ENCODE results near the gene LMNA. TPM values are rescaled to one million over a fixed set of nuclear protein-coding genes. Genes with fewer than 3 reads are reported as not detected.
"Not testable (repeated sequence)": the region's sequence is repeated elsewhere in the genome, so short reads cannot be mapped to it uniquely, and the experiment has no call there.

The LMNA gene
- polyA plus RNA-seq, 3 donors, result 71.7 to 83.8 (median 82.5) TPM

- DNase-seq (ENCODE audit: low read depth in 3 of 3, low spot score in 2 of 3), result no peak
Measured at GRCh38 chr1:156103521-156103947, 11.0 kb upstream of the LMNA start.

- DNase-seq (ENCODE audit: low read depth in 3 of 3, low spot score in 2 of 3), result no peak
Measured at GRCh38 chr1:156104065-156104810, 10.3 kb upstream of the LMNA start.

GRCh38 chr1:156104861-156105832 is 9.4 kb upstream of the LMNA start:
- DNase-seq (ENCODE audit: low read depth in 3 of 3, low spot score in 2 of 3), result no peak

- no peak for DNase-seq (ENCODE audit: low read depth in 3 of 3, low spot score in 2 of 3)
Measured at GRCh38 chr1:156106624-156107488, 7.7 kb upstream of the LMNA start.

GRCh38 chr1:156108057-156108456 is 6.5 kb upstream of the LMNA start:
- no peak for DNase-seq (ENCODE audit: low read depth in 3 of 3, low spot score in 2 of 3)

- DNase-seq (ENCODE audit: low read depth in 3 of 3, low spot score in 2 of 3), result no peak
Measured at GRCh38 chr1:156108664-156109241, 5.8 kb upstream of the LMNA start.

GRCh38 chr1:156110252-156110651 is 4.3 kb upstream of the LMNA start:
- no peak for DNase-seq (ENCODE audit: low read depth in 3 of 3, low spot score in 2 of 3)

- no peak for DNase-seq (ENCODE audit: low read depth in 3 of 3, low spot score in 2 of 3)
Measured at GRCh38 chr1:156111355-156111962, 3.1 kb upstream of the LMNA start.

- no peak for DNase-seq (ENCODE audit: low read depth in 3 of 3, low spot score in 2 of 3)
Measured at GRCh38 chr1:156112276-156113137, 2.0 kb upstream of the LMNA start.

GRCh38 chr1:156113282-156113950 is 1.1 kb upstream of the LMNA start:
- DNase-seq (ENCODE audit: low read depth in 3 of 3, low spot score in 2 of 3), result no peak

- no peak for DNase-seq (ENCODE audit: low read depth in 3 of 3, low spot score in 2 of 3)
Measured at GRCh38 chr1:156114919-156115513, 505 bp downstream of the LMNA start.

- DNase-seq (ENCODE audit: low read depth in 3 of 3, low spot score in 2 of 3), result no peak
Measured at GRCh38 chr1:156115514-156116374, 1.2 kb downstream of the LMNA start.

GRCh38 chr1:156116731-156117130 is 2.2 kb downstream of the LMNA start:
- not testable (repeated sequence) for DNase-seq (ENCODE audit: low read depth in 3 of 3, low spot score in 2 of 3)

- no peak for DNase-seq (ENCODE audit: low read depth in 3 of 3, low spot score in 2 of 3)
Measured at GRCh38 chr1:156117414-156118176, 3.1 kb downstream of the LMNA start.

GRCh38 chr1:156118177-156118868 is 3.8 kb downstream of the LMNA start:
- no peak for DNase-seq (ENCODE audit: low read depth in 3 of 3, low spot score in 2 of 3)
